GM18519 (cell line): ENCODE measurements around the gene NCBP1.
"Not testable (repeated sequence)": the region's sequence is repeated elsewhere in the genome, so short reads cannot be mapped to it uniquely, and the experiment has no call there.

Experiments
- ATAC-seq: cut with Tn5 transposase; IDR thresholded peaks from one replicate; pipeline ENCODE4 v1.9.1; 2021; ENCODE audit warnings: mild to moderate bottlenecking, moderate library complexity; ENCODE audit not compliant: unreplicated experiment, low FRiP score

NCBP1 gene

DNA sequence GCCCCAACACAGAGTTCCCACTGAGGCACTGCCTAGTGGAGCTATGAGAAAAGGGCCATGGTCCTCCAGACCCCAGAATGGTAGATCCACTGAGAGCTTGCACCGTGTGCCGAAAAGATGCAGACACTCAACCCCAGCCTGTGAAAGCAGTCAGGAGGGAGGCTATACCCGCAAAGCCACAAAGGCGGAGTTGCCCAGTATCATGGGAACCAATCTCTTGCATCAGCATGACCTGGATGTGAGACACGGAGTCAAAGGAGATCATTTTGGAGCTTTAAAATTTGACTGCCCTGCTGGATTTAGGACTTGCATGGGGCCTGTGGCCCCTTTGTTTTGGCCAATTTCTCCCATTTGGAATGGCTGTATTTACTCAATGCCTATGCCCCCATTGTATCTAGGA, 11.1 kb upstream of the NCBP1 start:
- not testable (repeated sequence) for ATAC-seq

DNA sequence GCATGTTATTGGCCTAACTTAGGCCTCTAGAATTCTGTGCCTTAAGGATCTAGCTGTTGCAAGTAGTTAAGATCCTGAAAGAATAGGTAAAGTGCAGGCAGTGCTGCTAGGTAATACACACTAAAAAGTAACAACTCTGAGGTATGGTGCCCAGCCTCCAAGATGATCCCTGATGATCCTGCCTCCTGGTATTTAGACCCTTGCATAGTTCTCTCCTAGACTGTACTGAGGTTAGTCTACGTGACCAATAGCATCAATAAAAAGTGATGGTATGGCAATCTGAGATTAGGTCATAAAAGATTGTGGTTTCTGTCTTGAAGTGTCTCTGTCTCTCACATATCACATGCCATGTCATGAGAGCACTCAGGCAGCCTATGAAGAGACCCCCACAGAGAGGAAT, 9.7 kb upstream of the NCBP1 start:
- no peak for ATAC-seq

GRCh38 chr9:97625620-97626019, 8.0 kb upstream of the NCBP1 start:
- no peak for ATAC-seq

GRCh38 chr9:97627624-97628023, 6.0 kb upstream of the NCBP1 start:
- ATAC-seq: no peak

GRCh38 chr9:97628668-97629067, 5.0 kb upstream of the NCBP1 start:
- no peak for ATAC-seq

- ATAC-seq: no peak
Measured at GRCh38 chr9:97629156-97629555, 4.5 kb upstream of the NCBP1 start.

GRCh38 chr9:97630591-97630990, 3.0 kb upstream of the NCBP1 start:
- ATAC-seq: no peak

- ATAC-seq: peak; percentile 3
Measured at GRCh38 chr9:97632248-97632984, 1.2 kb upstream of the NCBP1 start.

DNA sequence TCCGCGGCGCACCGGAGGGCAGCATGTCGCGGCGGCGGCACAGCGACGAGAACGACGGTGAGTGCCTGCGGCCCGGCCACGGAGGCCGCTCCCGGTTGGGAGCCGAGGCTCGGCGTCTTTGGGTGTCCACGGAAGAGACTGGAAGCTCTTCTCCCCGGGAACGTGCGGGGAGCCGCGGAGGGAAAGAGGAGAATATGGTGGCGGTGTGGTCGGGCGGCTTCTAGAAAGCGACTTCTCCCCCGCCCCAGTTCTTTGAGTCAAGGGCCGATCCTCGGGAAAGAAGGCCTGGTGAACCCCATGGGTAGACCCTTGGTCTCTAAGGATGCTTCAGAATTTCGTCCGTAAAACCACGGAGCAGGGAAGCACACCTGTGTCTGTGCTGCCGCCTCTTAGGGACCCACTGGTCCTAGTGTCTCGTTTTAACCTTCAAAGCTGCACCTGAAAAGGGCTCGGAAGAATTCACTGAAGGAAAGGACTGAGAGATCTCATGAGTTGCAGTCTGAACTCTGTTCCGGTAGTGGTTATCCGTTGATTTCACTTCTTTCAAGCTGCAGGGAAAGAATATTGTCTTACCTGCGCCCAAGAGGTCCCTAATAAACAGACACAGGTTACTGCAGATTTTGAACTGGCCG, 354 bp downstream of the NCBP1 start:
- ATAC-seq: no peak

- ATAC-seq: no peak
Measured at GRCh38 chr9:97635026-97635425, 1.4 kb downstream of the NCBP1 start.

DNA sequence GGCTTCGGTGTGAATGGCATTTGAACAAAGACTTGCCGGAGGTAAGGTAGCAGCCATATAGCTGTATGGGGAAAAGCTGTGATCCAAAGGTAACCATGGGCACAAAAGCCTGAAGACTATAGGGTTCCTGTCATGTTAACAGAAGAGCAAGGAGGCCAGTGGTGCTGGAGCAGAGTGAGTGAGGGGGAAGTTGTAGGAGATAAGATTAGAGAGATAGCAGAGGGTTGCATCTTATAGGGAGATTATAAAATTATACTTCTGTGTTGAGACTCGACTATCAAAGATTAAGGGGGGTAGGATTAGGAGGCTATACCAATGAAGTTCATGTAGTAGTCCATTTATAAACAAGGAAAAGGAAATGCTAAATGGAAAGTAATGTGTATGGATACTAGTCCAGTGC, 3.3 kb downstream of the NCBP1 start:
- ATAC-seq: no peak

GRCh38 chr9:97638666-97639065, 5.0 kb downstream of the NCBP1 start:
- ATAC-seq: no peak

DNA sequence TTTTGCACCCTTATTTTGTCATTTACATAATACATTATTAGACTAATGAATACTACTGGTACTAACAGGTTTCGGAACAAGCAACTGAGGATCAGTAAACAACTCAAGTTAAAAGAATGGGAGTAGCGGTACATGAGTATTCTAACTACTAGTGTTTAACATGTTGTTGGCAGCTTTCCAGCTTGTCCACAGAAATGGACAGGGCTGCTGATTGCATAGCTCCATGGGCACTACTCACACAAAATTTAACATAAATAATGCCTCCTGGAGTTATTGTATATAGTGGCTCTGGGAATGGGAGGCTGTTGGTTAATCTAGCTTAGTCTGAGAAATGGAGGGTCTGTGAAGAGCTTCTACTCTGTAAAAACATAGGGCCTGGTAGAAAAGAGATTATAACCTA, 6.7 kb downstream of the NCBP1 start:
- no peak for ATAC-seq

DNA sequence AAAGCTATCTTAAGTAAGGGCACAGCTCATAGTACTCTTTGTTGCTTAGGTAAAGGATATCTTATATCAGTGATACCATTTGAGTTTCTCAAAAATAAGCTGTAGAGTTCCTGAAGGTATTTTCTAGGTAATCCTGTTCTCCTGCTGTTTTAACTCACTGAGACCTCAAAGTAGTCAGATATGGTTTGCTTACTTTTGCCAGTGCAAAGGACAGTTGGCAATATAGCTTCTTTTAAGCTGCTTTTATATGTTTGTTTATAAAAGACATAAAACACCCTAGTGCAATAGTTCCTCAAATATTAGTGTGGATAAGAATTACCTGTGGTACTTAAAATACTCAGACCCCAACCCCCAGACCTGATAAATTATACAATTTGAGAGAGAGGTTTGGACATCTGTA, 12.1 kb downstream of the NCBP1 start:
- ATAC-seq: no peak

GRCh38 chr9:97647996-97648395, 14.4 kb downstream of the NCBP1 start:
- no peak for ATAC-seq

DNA sequence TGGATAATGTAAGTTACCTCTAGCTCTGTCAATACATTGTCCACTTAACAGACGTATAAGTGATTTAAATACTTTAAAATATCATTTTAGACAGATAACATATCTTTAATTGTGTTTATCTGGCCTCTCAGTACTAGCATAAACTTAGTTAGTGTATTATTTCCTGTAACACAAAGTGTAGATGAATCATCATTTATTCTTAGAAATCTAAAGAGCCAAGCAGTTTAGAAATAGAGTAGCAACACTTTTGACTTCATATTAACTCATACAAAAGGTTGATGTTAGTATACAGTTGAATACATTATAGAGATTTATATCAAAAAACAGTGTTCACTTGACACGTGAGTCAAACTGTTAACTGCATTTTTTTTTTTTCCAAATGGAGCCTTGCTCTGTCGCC, 18.0 kb downstream of the NCBP1 start:
- ATAC-seq: no peak

DNA sequence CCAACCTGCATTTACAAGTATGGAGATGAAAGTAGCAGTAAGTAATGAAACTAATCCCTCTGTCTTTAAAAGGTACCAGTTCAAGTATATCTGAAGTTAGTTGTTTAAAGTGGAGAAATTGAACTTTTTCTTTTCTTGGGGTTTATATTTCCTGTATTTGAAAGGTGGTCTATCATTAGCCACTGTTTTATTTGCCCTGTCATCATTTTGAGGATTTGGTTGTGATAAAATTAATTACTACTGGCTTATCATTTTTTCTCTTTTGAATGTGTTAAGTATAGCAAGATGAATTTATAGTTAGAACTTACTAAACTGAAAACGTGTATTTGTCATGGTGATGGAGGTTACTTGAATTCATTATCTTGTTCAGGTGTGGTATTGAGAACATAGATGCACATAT, 25.1 kb downstream of the NCBP1 start:
- no peak for ATAC-seq

GRCh38 chr9:97659771-97660170, 26.1 kb downstream of the NCBP1 start:
- no peak for ATAC-seq

- ATAC-seq: no peak
Measured at GRCh38 chr9:97660340-97660739, 26.7 kb downstream of the NCBP1 start.

- no peak for ATAC-seq
Measured at GRCh38 chr9:97660847-97661246, 27.2 kb downstream of the NCBP1 start.

GRCh38 chr9:97665742-97666141, 32.1 kb downstream of the NCBP1 start:
- ATAC-seq: no peak

- ATAC-seq: no peak
Measured at GRCh38 chr9:97666907-97667686, 33.5 kb downstream of the NCBP1 start.
